ENCODE measurements around the gene LDLRAD2. TPM values are rescaled to one million over a fixed set of nuclear protein-coding genes. Genes with fewer than 3 reads are reported as not detected.

LDLRAD2 gene
- total and polyA plus RNA-seq, 9 of the 15 experiments (the other 6 are each of a cell fraction or from before 2014, with no cell fraction given): 0.45 to 0.48 TPM; not detected in 7

DNA sequence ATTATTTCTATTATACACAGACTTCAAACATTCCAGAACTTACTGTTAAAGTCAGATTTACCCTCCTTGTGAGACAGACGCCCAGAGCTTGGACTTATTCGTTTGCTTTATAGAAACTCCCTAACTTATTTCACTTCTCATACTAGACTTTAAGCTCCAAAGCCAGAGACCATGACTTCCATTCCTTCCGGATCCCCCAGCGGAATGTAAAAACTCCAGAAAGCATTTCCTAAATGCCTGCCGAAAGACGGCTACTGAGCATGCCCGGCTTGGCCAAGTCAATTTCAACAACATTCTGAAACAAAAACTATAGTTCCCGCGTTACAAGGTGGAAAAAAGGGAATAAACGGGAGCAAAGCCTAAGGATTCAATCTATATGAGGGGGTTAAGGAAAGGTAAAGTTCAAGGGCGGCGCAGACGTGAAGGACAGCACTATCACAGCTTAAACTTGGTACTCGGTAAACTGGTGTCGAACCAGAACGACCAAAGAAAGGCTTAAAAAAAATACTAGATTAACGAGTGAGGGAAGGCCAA, 30.2 kb upstream of the LDLRAD2 start:
- peak overlapping the region; percentile 95 for H3K4me2 ChIP-seq (ENCODE audit: insufficient read depth, low read length)
- H3K9ac ChIP-seq (ENCODE audit: insufficient read depth in 1 of 2, low read depth in 2 of 2, low read length in 2 of 2): peak overlapping the region; percentile 92 to 100
- FAIRE-seq: peak; percentile 37
- ATAC-seq: peak; percentile 1
- peak overlapping the region; percentile 61 for H3K4me3 ChIP-seq
- H3K27ac ChIP-seq (ENCODE audit: extremely low read depth, low read depth, low read length): peak overlapping the region; percentile 99
- no peaks in the 10 kb centered on the region for H3K9me1 ChIP-seq (ENCODE audit: control insufficient read depth, insufficient read depth, low read length)
- no peaks in the 10 kb centered on the region for H3K27me3 ChIP-seq (ENCODE audit: control insufficient read depth in 2 of 2, insufficient read depth in 2 of 2, low read length in 2 of 2)
- POLR2A ChIA-PET: interaction anchor here (0.7 to 3.8 kb wide), 16 partner anchors 8 to 244 kb away, joined by 3 to 24 read pairs (median 4); no protein-coding TSS in a partner anchor
- peaks cover 61% of the 10 kb centered on the region for H3K79me2 ChIP-seq (ENCODE audit: control insufficient read depth, insufficient read depth, low read length)
- H2AFZ ChIP-seq (ENCODE audit: low read depth, low read length): peak overlapping the region; percentile 86
- H3K9me3 ChIP-seq (replicated peaks; ENCODE audit: control insufficient read depth, insufficient read depth, low read depth, low read length): no peaks in the 10 kb centered on the region
- TSS peak; percentile 60 for BruUV-seq (replicated peaks)
- peak in 2 of 4 experiments; percentile 25 to 53 for DNase-seq (ENCODE audit: extremely low read depth in 1 of 4, low spot score in 3 of 4)
- in situ Hi-C loops (cut with MboI) (no loop called here), intact Hi-C loops (cut with micrococcal nuclease) (loop anchor here (1.0 to 5.0 kb wide), 6 partner anchors 31 to 245 kb away; no protein-coding TSS in a partner anchor)
- WGBS (ENCODE audit: insufficient coverage, low coverage, missing lambda C conversion rate): 0% methylated on average over 17 of the region's 17 CpGs
- CTCF ChIA-PET (ENCODE audit: low intra/inter-chr PET ratio): interaction anchor here (0.7 to 0.8 kb wide), 2 partner anchors 79 to 112 kb away, joined by 3 read pairs; no protein-coding TSS in a partner anchor
- H3K4me1 ChIP-seq (replicated peaks in 1 of 2; ENCODE audit: control insufficient read depth in 2 of 2, insufficient read depth in 2 of 2, low read length in 2 of 2): peaks cover 18 to 31% of the 10 kb centered on the region in 2 experiments; a peak in 4 of 5 replicates
- H3K36me3 ChIP-seq (ENCODE audit: control insufficient read depth, insufficient read depth, low read length): peaks cover 13% of the 10 kb centered on the region; the same call in 2 of the 3 replicates
- no peaks in the 10 kb centered on the region; the same call in 1 of the 2 replicates for H4K20me1 ChIP-seq (replicated peaks; ENCODE audit: control insufficient read depth, insufficient read depth, low read length)
- TF ChIP-seq TEAD2 (tag; IDR thresholded peaks at IDR 0.05): no peak
- no peak for TF ChIP-seq PYGO2 (tag; IDR thresholded peaks at IDR 0.05)
- TF ChIP-seq, protein P1, sequence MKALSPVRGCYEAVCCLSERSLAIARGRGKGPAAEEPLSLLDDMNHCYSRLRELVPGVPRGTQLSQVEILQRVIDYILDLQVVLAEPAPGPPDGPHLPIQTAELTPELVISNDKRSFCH (CRISPR knock-in tag; IDR thresholded peaks at IDR 0.05): 0 out of 2 replicates have a peak, but pooled peaks have one; percentile 26
- TF ChIP-seq, protein P1 (tag; IDR thresholded peaks at IDR 0.05): no peak
- TF ChIP-seq, protein P2, sequence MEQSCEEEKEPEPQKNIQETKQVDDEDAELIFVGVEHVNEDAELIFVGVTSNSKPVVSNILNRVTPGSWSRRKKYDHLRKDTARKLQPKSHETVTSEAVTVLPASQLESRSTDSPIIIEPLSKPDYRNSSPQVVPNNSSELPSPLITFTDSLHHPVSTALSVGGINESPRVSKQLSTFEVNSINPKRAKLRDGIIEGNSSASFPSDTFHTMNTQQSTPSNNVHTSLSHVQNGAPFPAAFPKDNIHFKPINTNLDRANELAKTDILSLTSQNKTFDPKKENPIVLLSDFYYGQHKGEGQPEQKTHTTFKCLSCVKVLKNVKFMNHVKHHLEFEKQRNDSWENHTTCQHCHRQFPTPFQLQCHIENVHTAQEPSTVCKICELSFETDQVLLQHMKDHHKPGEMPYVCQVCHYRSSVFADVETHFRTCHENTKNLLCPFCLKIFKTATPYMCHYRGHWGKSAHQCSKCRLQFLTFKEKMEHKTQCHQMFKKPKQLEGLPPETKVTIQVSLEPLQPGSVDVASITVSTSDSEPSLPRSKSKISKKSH (CRISPR knock-in tag; IDR thresholded peaks at IDR 0.05): no peak
- no peak for TF ChIP-seq ZNF124 (CRISPR knock-in tag; IDR thresholded peaks at IDR 0.05)
- TF ChIP-seq, protein P3, sequence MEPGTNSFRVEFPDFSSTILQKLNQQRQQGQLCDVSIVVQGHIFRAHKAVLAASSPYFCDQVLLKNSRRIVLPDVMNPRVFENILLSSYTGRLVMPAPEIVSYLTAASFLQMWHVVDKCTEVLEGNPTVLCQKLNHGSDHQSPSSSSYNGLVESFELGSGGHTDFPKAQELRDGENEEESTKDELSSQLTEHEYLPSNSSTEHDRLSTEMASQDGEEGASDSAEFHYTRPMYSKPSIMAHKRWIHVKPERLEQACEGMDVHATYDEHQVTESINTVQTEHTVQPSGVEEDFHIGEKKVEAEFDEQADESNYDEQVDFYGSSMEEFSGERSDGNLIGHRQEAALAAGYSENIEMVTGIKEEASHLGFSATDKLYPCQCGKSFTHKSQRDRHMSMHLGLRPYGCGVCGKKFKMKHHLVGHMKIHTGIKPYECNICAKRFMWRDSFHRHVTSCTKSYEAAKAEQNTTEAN (CRISPR knock-in tag; IDR thresholded peaks at IDR 0.05): peak; percentile 6; the same call in 1 of the 2 replicates
- no peak for TF ChIP-seq FIP1L1 (IDR thresholded peaks at IDR 0.05; ENCODE audit: low read depth, low read length, poor library complexity, severe bottlenecking)
- TF ChIP-seq BACH1 (tag; IDR thresholded peaks at IDR 0.05): 0 out of 2 replicates have a peak, but pooled peaks have one; percentile 54
- TF ChIP-seq, protein P4, sequence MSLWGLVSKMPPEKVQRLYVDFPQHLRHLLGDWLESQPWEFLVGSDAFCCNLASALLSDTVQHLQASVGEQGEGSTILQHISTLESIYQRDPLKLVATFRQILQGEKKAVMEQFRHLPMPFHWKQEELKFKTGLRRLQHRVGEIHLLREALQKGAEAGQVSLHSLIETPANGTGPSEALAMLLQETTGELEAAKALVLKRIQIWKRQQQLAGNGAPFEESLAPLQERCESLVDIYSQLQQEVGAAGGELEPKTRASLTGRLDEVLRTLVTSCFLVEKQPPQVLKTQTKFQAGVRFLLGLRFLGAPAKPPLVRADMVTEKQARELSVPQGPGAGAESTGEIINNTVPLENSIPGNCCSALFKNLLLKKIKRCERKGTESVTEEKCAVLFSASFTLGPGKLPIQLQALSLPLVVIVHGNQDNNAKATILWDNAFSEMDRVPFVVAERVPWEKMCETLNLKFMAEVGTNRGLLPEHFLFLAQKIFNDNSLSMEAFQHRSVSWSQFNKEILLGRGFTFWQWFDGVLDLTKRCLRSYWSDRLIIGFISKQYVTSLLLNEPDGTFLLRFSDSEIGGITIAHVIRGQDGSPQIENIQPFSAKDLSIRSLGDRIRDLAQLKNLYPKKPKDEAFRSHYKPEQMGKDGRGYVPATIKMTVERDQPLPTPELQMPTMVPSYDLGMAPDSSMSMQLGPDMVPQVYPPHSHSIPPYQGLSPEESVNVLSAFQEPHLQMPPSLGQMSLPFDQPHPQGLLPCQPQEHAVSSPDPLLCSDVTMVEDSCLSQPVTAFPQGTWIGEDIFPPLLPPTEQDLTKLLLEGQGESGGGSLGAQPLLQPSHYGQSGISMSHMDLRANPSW (CRISPR knock-in tag; IDR thresholded peaks at IDR 0.05): no peak
- TF ChIP-seq ZNF253 (CRISPR knock-in tag; conservative IDR thresholded peaks at IDR 0.05): no peak
- TF ChIP-seq, protein P5, sequence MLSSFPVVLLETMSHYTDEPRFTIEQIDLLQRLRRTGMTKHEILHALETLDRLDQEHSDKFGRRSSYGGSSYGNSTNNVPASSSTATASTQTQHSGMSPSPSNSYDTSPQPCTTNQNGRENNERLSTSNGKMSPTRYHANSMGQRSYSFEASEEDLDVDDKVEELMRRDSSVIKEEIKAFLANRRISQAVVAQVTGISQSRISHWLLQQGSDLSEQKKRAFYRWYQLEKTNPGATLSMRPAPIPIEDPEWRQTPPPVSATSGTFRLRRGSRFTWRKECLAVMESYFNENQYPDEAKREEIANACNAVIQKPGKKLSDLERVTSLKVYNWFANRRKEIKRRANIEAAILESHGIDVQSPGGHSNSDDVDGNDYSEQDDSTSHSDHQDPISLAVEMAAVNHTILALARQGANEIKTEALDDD (IDR thresholded peaks at IDR 0.05): peak; percentile 83
- TF ChIP-seq ZNF12 (CRISPR knock-in tag; IDR thresholded peaks at IDR 0.05): no peak
- no peak for TF ChIP-seq PPARD (CRISPR knock-in tag; IDR thresholded peaks at IDR 0.05)
- TF ChIP-seq KLF13 (tag; IDR thresholded peaks at IDR 0.05; ENCODE audit: borderline replicate concordance, low read depth): no peak

All from K562 (cell line).